PFSK-1 (cell line): ENCODE results near the gene KRTAP10-10.

Source experiments
- POLR2AphosphoS5 ChIP-seq: IDR thresholded peaks from 2 replicates; pipeline ENCODE4 v1.6.1; 2012; ENCODE audit warnings: low read depth, mild to moderate bottlenecking, control low read depth, low read length, moderate library complexity
- TAF1 ChIP-seq: IDR thresholded peaks from 2 replicates; pipeline ENCODE4 v1.6.1; 2012; ENCODE audit warnings: low read length, control low read depth, borderline replicate concordance; ENCODE audit not compliant: insufficient read depth
- TF ChIP-seq, protein P1 (sequence below), 2 experiments: IDR thresholded peaks; 2 replicates each; pipeline versions ENCODE4 v1.6.1 to v1.8.0; 2011 to 2012; ENCODE audit warnings: low read depth in 2 of 2, low read length in 2 of 2, control low read depth in 1 of 2, inconsistent platforms in 1 of 2, mild to moderate bottlenecking in 1 of 2, moderate library complexity in 1 of 2; ENCODE audit not compliant: insufficient read depth in 1 of 2

DNA sequence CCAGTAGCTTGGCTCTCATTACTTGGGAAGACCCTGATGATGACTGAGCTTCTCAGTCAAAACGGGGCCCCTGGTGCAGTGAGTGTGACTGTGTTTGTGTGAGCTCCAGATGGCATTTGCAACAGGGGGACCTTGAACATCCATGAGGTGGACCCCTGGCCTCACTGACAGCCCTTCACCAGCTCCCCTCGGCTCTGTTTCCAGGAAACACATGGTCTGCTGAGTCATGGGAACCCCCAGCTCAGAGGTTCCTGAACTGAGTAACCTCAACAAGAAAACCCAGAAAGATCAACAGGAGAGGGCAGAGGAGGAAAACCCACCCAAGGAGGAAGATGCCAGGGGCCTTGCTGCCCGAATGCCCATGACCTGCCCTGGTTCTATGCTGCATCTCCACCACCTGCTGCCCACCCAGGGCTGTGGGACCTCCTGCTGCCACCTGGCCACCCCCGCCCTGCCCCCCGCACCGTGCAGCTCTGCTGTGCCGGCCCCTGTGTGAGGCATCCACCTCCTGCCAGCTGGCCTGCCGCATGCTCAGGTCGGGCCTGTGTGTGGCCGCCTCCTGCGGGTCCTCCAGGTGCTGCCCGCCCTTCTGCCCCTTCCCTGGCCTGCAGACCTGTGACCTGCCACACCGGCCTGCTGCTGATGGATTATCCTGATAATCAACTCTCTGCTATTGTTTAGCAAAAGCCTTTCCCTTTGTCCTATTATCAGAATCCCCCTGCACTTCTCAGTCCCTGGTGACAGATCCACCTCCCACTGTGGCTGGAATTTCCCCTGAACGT lies 49.0 kb downstream of the KRTAP10-10 start:
- TF ChIP-seq POLR2AphosphoS5 (no peak), TAF1 (no peak)
- TF ChIP-seq, protein P1, sequence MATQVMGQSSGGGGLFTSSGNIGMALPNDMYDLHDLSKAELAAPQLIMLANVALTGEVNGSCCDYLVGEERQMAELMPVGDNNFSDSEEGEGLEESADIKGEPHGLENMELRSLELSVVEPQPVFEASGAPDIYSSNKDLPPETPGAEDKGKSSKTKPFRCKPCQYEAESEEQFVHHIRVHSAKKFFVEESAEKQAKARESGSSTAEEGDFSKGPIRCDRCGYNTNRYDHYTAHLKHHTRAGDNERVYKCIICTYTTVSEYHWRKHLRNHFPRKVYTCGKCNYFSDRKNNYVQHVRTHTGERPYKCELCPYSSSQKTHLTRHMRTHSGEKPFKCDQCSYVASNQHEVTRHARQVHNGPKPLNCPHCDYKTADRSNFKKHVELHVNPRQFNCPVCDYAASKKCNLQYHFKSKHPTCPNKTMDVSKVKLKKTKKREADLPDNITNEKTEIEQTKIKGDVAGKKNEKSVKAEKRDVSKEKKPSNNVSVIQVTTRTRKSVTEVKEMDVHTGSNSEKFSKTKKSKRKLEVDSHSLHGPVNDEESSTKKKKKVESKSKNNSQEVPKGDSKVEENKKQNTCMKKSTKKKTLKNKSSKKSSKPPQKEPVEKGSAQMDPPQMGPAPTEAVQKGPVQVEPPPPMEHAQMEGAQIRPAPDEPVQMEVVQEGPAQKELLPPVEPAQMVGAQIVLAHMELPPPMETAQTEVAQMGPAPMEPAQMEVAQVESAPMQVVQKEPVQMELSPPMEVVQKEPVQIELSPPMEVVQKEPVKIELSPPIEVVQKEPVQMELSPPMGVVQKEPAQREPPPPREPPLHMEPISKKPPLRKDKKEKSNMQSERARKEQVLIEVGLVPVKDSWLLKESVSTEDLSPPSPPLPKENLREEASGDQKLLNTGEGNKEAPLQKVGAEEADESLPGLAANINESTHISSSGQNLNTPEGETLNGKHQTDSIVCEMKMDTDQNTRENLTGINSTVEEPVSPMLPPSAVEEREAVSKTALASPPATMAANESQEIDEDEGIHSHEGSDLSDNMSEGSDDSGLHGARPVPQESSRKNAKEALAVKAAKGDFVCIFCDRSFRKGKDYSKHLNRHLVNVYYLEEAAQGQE (IDR thresholded peaks at IDR 0.05; ENCODE audit: insufficient read depth in 1 of 2, low read depth in 2 of 2, low read length in 2 of 2): no peak
